HL-60/S4 treated with phorbol 12-myristate 13-acetate at 8.2 ng/mL for 4 days and 3 days (cell line): ENCODE data around the gene LYRM7.
"Not testable (repeated sequence)": the region's sequence is repeated elsewhere in the genome, so short reads cannot be mapped to it uniquely, and the experiment has no call there.

ENCODE experiments used
- in situ Hi-C: fragments of 300-500 bp; cut with MboI; formaldehyde crosslinking; loops from 2 replicates; pipeline ENCODE4 v1.15.0; 2022; ENCODE audit warnings: low sequenced_read_pairs

The LYRM7 gene

GRCh38 chr5:131170540-131171275 is at the start of gene LYRM7:
Gene LYRM7, plus strand, starts transcription at chr5:131170944. Its CDS starts 77 bp downstream, at chr5:131171021.
- in situ Hi-C loops = loop anchor here (25.0 kb wide), 1 partner anchor 217 kb away; no protein-coding TSS in a partner anchor

- in situ Hi-C loops = not testable (repeated sequence)
These were observed 43.5 kb upstream of the LYRM7 start for GRCh38 chr5:131127244-131127643.

- in situ Hi-C loops = no loop called here
These were observed 41.4 kb upstream of the LYRM7 start for GRCh38 chr5:131129306-131129705.

GRCh38 chr5:131133091-131133490 is 37.7 kb upstream of the LYRM7 start:
- in situ Hi-C loops = not testable (repeated sequence)

- in situ Hi-C loops = not testable (repeated sequence)
These were observed 32.3 kb upstream of the LYRM7 start for GRCh38 chr5:131138406-131138805.

- in situ Hi-C loops = no loop called here
These were observed 31.4 kb upstream of the LYRM7 start for GRCh38 chr5:131139321-131139720.

GRCh38 chr5:131142970-131143617 is 27.6 kb upstream of the LYRM7 start:
- in situ Hi-C loops = no loop called here

GRCh38 chr5:131147258-131147657 is 23.5 kb upstream of the LYRM7 start:
- in situ Hi-C loops = no loop called here

- in situ Hi-C loops = no loop called here
These were observed 21.9 kb upstream of the LYRM7 start for GRCh38 chr5:131148835-131149234.

- in situ Hi-C loops = loop anchor here (25.0 kb wide), 1 partner anchor 237 kb away; no protein-coding TSS in a partner anchor
These were observed 20.3 kb upstream of the LYRM7 start for GRCh38 chr5:131150408-131150807.

- in situ Hi-C loops = loop anchor here (25.0 kb wide), 1 partner anchor 236 kb away; no protein-coding TSS in a partner anchor
These were observed 19.5 kb upstream of the LYRM7 start for GRCh38 chr5:131151216-131151615.

GRCh38 chr5:131156385-131156784 is 14.4 kb upstream of the LYRM7 start:
- in situ Hi-C loops = loop anchor here (25.0 kb wide), 1 partner anchor 231 kb away; no protein-coding TSS in a partner anchor

- in situ Hi-C loops = loop anchor here (25.0 kb wide), 1 partner anchor 230 kb away; no protein-coding TSS in a partner anchor
These were observed 13.8 kb upstream of the LYRM7 start for GRCh38 chr5:131156957-131157356.

- in situ Hi-C loops = loop anchor here (25.0 kb wide), 1 partner anchor 227 kb away; no protein-coding TSS in a partner anchor
These were observed 10.6 kb upstream of the LYRM7 start for GRCh38 chr5:131160134-131160533.

GRCh38 chr5:131163276-131164119 is 7.2 kb upstream of the LYRM7 start:
- in situ Hi-C loops = loop anchor here (25.0 kb wide), 1 partner anchor 224 kb away; no protein-coding TSS in a partner anchor

GRCh38 chr5:131164191-131165118 is 6.3 kb upstream of the LYRM7 start:
- in situ Hi-C loops = loop anchor here (25.0 kb wide), 1 partner anchor 223 kb away; no protein-coding TSS in a partner anchor

GRCh38 chr5:131165119-131165727 is 5.5 kb upstream of the LYRM7 start, which contains the start of gene HINT1:
Gene HINT1, minus strand, starts transcription at chr5:131165256. Its CDS starts 51 bp downstream, at chr5:131165205.
- in situ Hi-C loops = loop anchor here (25.0 kb wide), 1 partner anchor 222 kb away; no protein-coding TSS in a partner anchor

GRCh38 chr5:131167615-131168014 is 3.1 kb upstream of the LYRM7 start:
- in situ Hi-C loops = loop anchor here (25.0 kb wide), 1 partner anchor 220 kb away; no protein-coding TSS in a partner anchor
